T-helper 2 cell treated with Interferon-gamma antibody and Interleukin-4, amounts not matched to agents 5 μg/mL and 100 μg/mL, for 36 hours (primary cell): Measurements from ENCODE around the gene GPR78.
"Not testable (repeated sequence)": the region's sequence is repeated elsewhere in the genome, so short reads cannot be mapped to it uniquely, and the experiment has no call there.

ENCODE experiments used
- DNase-seq: peaks from one replicate; pipeline ENCODE4 v3.0.0; 2021; ENCODE audit warnings: low spot score
- H3K27ac Mint-ChIP-seq: one replicate; pipeline ENCODE4 v1.8.0; 2021; ENCODE audit warnings: mild to moderate bottlenecking, mixed read lengths
- H3K27me3 Mint-ChIP-seq: one replicate; pipeline ENCODE4 v1.8.0; 2021; ENCODE audit warnings: low read depth, mixed read lengths
- H3K36me3 Mint-ChIP-seq: one replicate; pipeline ENCODE4 v1.8.0; 2021; ENCODE audit warnings: low read depth, mixed read lengths
- H3K4me1 Mint-ChIP-seq: one replicate; pipeline ENCODE4 v1.8.0; 2021; ENCODE audit warnings: low read depth, mixed read lengths
- H3K4me3 Mint-ChIP-seq: one replicate; pipeline ENCODE4 v1.8.0; 2022; ENCODE audit warnings: mild to moderate bottlenecking, moderate library complexity, mixed read lengths
- H3K9me3 Mint-ChIP-seq: one replicate; pipeline ENCODE4 v1.8.0; 2021; ENCODE audit warnings: mixed read lengths

GPR78 gene

GRCh38 chr4:8631896-8632295 is 51.7 kb downstream of the GPR78 start:
- H3K4me1 Mint-ChIP-seq, H3K27ac Mint-ChIP-seq, H3K27me3 Mint-ChIP-seq, H3K4me3 Mint-ChIP-seq, H3K36me3 Mint-ChIP-seq, DNase-seq, H3K9me3 Mint-ChIP-seq: not testable (repeated sequence)

GRCh38 chr4:8634773-8635172 is 54.6 kb downstream of the GPR78 start:
- H3K27me3 Mint-ChIP-seq, DNase-seq, H3K4me3 Mint-ChIP-seq, H3K36me3 Mint-ChIP-seq, H3K4me1 Mint-ChIP-seq, H3K9me3 Mint-ChIP-seq, H3K27ac Mint-ChIP-seq: not testable (repeated sequence)

DNA sequence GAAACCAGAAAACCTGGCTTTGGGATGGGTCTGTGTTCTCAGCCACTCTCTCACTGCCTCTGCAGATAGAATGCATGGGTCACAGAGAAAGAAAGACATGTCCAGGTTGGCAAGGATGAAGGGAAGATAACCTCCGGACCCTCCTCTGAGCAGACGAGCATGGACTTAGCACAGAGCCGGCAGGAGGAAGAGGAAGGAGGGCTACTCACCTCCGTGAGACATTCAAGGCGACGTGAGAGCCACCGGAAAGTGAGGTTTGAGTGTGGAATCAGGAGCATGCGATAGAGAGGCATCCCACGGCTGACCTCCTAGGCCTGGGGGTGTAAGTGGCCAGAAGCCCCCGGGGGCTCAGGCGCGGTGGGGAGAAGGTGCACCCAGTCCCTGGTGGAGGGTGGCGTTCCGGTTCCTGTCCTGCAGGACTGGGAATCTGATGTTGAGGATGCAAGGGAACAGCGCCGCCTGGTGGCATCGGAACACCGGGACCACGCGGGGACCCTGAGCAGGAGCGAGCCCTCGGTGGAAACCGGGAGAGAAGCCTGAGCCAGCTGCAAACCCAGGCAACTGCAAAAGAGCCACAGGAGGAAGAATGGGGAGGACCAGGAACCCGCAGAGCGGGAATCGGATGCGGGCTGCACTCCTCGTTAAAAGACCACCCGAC is 55.8 kb downstream of the GPR78 start:
- H3K4me1 Mint-ChIP-seq, H3K9me3 Mint-ChIP-seq, H3K27me3 Mint-ChIP-seq, H3K4me3 Mint-ChIP-seq, DNase-seq, H3K27ac Mint-ChIP-seq, H3K36me3 Mint-ChIP-seq: not testable (repeated sequence)
